ENCODE measurements around the gene MACROH2A1.
"Not testable (repeated sequence)": the region's sequence is repeated elsewhere in the genome, so short reads cannot be mapped to it uniquely, and the experiment has no call there.

Gene MACROH2A1

DNA sequence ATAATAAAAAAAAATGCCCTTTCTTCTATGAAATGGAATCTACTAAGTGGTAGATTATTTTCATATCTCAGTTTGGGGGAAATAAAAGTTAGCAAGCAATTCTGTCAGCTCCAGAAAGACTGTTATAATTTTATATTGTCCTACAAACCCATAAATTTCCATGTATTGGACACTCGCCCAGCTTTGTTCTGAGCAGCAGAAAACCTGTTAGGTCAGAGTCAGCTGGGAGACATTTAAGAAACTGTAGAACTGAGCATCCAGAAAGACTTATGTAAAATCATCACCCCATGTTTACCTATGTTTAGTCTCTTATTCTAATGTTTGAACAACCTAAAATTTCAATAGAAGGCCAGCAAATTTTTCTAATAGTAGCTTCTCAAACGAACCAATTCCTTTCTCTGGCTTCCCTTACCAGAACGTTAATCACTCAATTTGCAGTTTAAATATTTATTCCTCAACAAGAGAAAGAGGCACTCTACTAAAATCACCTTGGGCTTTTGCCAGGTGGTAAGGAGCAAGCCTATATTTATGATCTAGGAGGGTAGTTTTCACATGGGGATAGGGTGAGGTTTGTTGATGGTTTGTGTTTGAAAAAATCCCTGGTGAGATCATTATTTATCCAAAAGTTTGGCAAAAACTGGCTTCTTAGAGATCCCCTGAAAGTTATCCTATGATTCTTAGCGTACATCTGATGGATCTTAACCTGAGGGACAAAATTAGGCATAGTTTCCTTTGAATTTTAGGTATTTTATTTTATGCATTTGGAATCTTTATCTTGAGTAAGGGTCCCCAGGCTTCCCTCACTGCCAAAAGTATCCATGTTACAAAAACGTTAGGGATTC is 34.4 kb downstream of the MACROH2A1 start:
- TF ChIP-seq ZFX (IDR thresholded peaks at IDR 0.05) = no peak
- peak overlapping the region; percentile 66 for H3K27ac ChIP-seq

GRCh38 chr5:135363342-135363741 is 35.7 kb downstream of the MACROH2A1 start:
- not testable (repeated sequence) for H3K27ac ChIP-seq

DNA sequence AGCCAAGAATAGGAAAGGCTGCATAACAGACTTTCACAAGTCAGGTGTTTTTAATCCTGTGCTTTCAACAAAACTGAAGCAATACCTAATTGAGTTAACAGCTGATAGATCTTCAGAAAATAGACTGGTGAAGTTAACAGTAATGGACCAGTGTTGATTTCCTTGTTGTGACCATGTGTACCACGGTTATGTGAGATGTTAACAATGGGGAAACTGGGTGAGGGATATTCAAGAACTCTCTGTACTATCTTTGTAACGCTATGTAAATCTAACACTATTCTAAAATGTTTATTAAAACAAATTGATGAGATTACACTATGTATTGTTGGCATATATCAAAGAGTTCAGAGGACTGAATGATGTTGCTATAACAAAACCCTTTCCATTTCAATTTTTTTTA is 36.9 kb downstream of the MACROH2A1 start:
- no peak for TF ChIP-seq ZFX (IDR thresholded peaks at IDR 0.05)
- TF ChIP-seq, protein P1, sequence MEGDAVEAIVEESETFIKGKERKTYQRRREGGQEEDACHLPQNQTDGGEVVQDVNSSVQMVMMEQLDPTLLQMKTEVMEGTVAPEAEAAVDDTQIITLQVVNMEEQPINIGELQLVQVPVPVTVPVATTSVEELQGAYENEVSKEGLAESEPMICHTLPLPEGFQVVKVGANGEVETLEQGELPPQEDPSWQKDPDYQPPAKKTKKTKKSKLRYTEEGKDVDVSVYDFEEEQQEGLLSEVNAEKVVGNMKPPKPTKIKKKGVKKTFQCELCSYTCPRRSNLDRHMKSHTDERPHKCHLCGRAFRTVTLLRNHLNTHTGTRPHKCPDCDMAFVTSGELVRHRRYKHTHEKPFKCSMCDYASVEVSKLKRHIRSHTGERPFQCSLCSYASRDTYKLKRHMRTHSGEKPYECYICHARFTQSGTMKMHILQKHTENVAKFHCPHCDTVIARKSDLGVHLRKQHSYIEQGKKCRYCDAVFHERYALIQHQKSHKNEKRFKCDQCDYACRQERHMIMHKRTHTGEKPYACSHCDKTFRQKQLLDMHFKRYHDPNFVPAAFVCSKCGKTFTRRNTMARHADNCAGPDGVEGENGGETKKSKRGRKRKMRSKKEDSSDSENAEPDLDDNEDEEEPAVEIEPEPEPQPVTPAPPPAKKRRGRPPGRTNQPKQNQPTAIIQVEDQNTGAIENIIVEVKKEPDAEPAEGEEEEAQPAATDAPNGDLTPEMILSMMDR (conservative IDR thresholded peaks at IDR 0.05) = no peak
- H3K27ac ChIP-seq = no peak overlapping the region

DNA sequence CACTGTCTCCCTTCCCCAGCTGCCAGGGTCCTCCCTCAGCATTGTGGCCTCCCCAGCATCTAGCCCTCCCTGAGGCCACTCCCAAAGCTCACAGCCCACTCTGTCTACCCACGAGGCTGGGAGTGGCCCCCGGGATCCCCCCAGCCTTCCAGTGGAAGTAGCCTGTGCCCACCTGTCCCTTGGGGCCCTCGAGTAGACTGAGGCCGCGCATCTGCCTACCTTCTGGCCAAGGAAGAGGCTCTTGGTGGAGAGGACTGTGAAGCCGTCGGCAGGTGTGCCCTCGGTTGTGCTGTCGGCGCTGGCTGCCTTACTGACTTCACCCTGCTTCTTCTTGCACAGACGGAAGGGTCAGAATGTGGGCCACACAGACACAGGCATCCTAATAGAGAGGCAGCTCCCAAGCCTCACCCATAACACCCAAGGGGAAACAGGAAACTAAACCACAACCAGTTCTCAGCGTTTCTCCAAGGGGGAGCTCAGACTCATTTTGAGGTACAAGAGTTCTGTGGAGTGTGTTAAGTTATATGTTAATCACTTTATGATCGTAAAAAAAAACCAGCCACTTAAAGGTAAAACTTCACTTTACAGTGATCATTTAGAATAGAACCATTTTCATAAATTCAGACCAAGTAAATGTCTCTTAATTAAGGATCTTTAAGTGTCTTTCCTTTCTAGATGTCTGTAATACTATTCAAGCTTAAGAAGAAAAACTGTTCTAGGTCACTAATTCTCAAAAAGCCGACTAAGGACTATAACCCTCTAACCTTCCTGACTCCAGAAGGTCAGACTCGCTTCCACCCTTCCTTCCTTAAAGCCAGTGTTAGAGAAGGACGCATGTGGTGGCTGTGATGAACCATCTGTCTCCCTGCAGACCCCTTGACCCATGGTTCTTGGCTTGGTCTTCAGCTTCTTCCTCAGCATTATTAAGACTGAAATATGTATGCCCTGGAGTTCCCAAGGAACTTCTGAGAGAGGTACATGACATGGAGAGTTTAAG is 38.5 kb downstream of the MACROH2A1 start:
- no peak overlapping the region for H3K27ac ChIP-seq
- no peak for TF ChIP-seq ZFX (IDR thresholded peaks at IDR 0.05)
- TF ChIP-seq, protein P1 (conservative IDR thresholded peaks at IDR 0.05) = no peak

GRCh38 chr5:135359374-135360165 is 39.5 kb downstream of the MACROH2A1 start:
- no peak for TF ChIP-seq ZFX (IDR thresholded peaks at IDR 0.05)
- TF ChIP-seq, protein P1 (conservative IDR thresholded peaks at IDR 0.05) = no peak
- no peak overlapping the region for H3K27ac ChIP-seq

- TF ChIP-seq, protein P1 (conservative IDR thresholded peaks at IDR 0.05) = no peak
- TF ChIP-seq ZFX (IDR thresholded peaks at IDR 0.05) = no peak
- no peak overlapping the region for H3K27ac ChIP-seq
Observed at GRCh38 chr5:135357685-135358084, 41.3 kb downstream of the MACROH2A1 start.

- no peak overlapping the region for H3K27ac ChIP-seq
- no peak for TF ChIP-seq ZFX (IDR thresholded peaks at IDR 0.05)
- TF ChIP-seq, protein P1 (conservative IDR thresholded peaks at IDR 0.05) = no peak
Observed at GRCh38 chr5:135356522-135357318, 42.3 kb downstream of the MACROH2A1 start.
